ENCODE measurements around the gene AXIN1.

AXIN1 gene

GRCh38 chr16:305916-306626, 46.5 kb downstream of the AXIN1 start:
- DNase-seq (ENCODE audit: extremely low read depth in 1 of 2, low read depth in 1 of 2): no peak

GRCh38 chr16:303760-304505, 48.6 kb downstream of the AXIN1 start:
- no peak for DNase-seq (ENCODE audit: extremely low read depth in 1 of 2, low read depth in 1 of 2)

GRCh38 chr16:301950-302349, 50.6 kb downstream of the AXIN1 start:
- no peak for DNase-seq (ENCODE audit: extremely low read depth in 1 of 2, low read depth in 1 of 2)

GRCh38 chr16:301235-301634, 51.3 kb downstream of the AXIN1 start:
- DNase-seq (ENCODE audit: extremely low read depth in 1 of 2, low read depth in 1 of 2): no peak

- DNase-seq (ENCODE audit: extremely low read depth in 1 of 2, low read depth in 1 of 2): no peak
These were observed 54.7 kb downstream of the AXIN1 start for GRCh38 chr16:297832-298231.

- no peak for DNase-seq (ENCODE audit: extremely low read depth in 1 of 2, low read depth in 1 of 2)
These were observed 55.6 kb downstream of the AXIN1 start for GRCh38 chr16:296806-297510.

- no peak for DNase-seq (ENCODE audit: extremely low read depth in 1 of 2, low read depth in 1 of 2)
These were observed 56.2 kb downstream of the AXIN1 start for GRCh38 chr16:296276-296675.

- DNase-seq (ENCODE audit: extremely low read depth in 1 of 2, low read depth in 1 of 2): no peak
These were observed 59.3 kb downstream of the AXIN1 start for GRCh38 chr16:293043-293775.

- no peak for DNase-seq (ENCODE audit: extremely low read depth in 1 of 2, low read depth in 1 of 2)
These were observed 61.0 kb downstream of the AXIN1 start for GRCh38 chr16:291539-291938.

GRCh38 chr16:290681-291405, 61.7 kb downstream of the AXIN1 start:
- DNase-seq (ENCODE audit: extremely low read depth in 1 of 2, low read depth in 1 of 2): no peak

GRCh38 chr16:290015-290680, 62.4 kb downstream of the AXIN1 start:
- no peak for DNase-seq (ENCODE audit: extremely low read depth in 1 of 2, low read depth in 1 of 2)

GRCh38 chr16:289395-289997, 63.0 kb downstream of the AXIN1 start:
- DNase-seq (ENCODE audit: extremely low read depth in 1 of 2, low read depth in 1 of 2): no peak

GRCh38 chr16:287981-288920, 64.3 kb downstream of the AXIN1 start:
- DNase-seq (ENCODE audit: extremely low read depth in 1 of 2, low read depth in 1 of 2): no peak

- no peak for DNase-seq (ENCODE audit: extremely low read depth in 1 of 2, low read depth in 1 of 2)
These were observed 65.2 kb downstream of the AXIN1 start for GRCh38 chr16:287298-287811.

- no peak for DNase-seq (ENCODE audit: extremely low read depth in 1 of 2, low read depth in 1 of 2)
These were observed 65.8 kb downstream of the AXIN1 start for GRCh38 chr16:286491-287297.

GRCh38 chr16:285146-286055, 67.1 kb downstream of the AXIN1 start:
- no peak for DNase-seq (ENCODE audit: extremely low read depth in 1 of 2, low read depth in 1 of 2)

All from activated CD8-positive, alpha-beta memory T cell treated with anti-CD3 and anti-CD28 coated beads for 1 hour (primary cell).